Sigmoid colon (tissue), 3 donors: ENCODE data around the gene ISCU.

Source experiments
- CTCF ChIP-seq, 4 experiments: fragments of 450-650 bp in 3 of 4; fragments of 200-600 bp in 1 of 4; IDR thresholded peaks; one replicate each; pipeline ENCODE4 v1.5.1; 2016 to 2019; ENCODE audit warnings: antibody characterized with exemption in 4 of 4, mild to moderate bottlenecking in 3 of 4, moderate library complexity in 2 of 4
- POLR2A ChIP-seq, 2 donors: fragments of 450-650 bp; IDR thresholded peaks; one replicate each; pipeline ENCODE4 v1.6.1; 2016; ENCODE audit warnings: antibody characterized with exemption in 2 of 2, mild to moderate bottlenecking in 2 of 2, moderate library complexity in 2 of 2

GRCh38 chr12:108614639-108615038, 52.2 kb downstream of the ISCU start:
- TF ChIP-seq POLR2A (IDR thresholded peaks at IDR 0.05) (no peak), CTCF (IDR thresholded peaks at IDR 0.05) (no peak)
